ENCODE results near the gene BCAR3.

GRCh38 chr1:93685918-93686317, 4.3 kb upstream of the BCAR3 start:
- TF ChIP-seq ZNF274 (IDR thresholded peaks at IDR 0.05; ENCODE audit: low read depth, low read length), result no peak
- TF ChIP-seq SUZ12 (IDR thresholded peaks at IDR 0.05; ENCODE audit: extremely low read depth, insufficient read depth, insufficient read length), result no peak

Measured in NT2/D1 (cell line).